Aorta (tissue), 5 donors: Measurements from ENCODE around the gene OR56A1. TPM values are rescaled to one million over a fixed set of nuclear protein-coding genes. Genes with fewer than 3 reads are reported as not detected.

ENCODE experiments used
- ATAC-seq: fragments of 200-7000 bp; cut with Tn5 transposase; one replicate; pipeline ENCODE4 v1.9.1; 2022; ENCODE audit warnings: moderate library complexity; ENCODE audit not compliant: low FRiP score
- DNase-seq, 2 donors: peaks; one replicate each; pipeline ENCODE4 v3.0.0-alpha.2; 2020
- H3K27ac ChIP-seq, 2 donors: one replicate each; pipeline ENCODE4 v1.5.1; 2013; ENCODE audit warnings: low read length in 2 of 2, mild to moderate bottlenecking in 2 of 2, moderate library complexity in 2 of 2, control low read depth in 1 of 2, inconsistent platforms in 1 of 2, low read depth in 1 of 2
- H3K27me3 ChIP-seq, 2 donors: one replicate each; pipeline ENCODE4 v1.6.1; 2013; ENCODE audit warnings: control low read depth in 1 of 2, low read length in 1 of 2, mild to moderate bottlenecking in 1 of 2, moderate library complexity in 1 of 2; ENCODE audit not compliant: insufficient read depth in 2 of 2, control insufficient read depth in 1 of 2
- H3K36me3 ChIP-seq, 2 donors: one replicate each; pipeline ENCODE4 v1.6.1; 2013; ENCODE audit warnings: control low read depth in 1 of 2, low read length in 1 of 2, mild to moderate bottlenecking in 1 of 2; ENCODE audit not compliant: insufficient read depth in 2 of 2, control insufficient read depth in 1 of 2
- H3K4me1 ChIP-seq, 2 donors: one replicate each; pipeline ENCODE4 v1.6.1; 2013; ENCODE audit warnings: low read length in 2 of 2, control low read depth in 1 of 2, mild to moderate bottlenecking in 1 of 2, moderate library complexity in 1 of 2; ENCODE audit not compliant: insufficient read depth in 2 of 2, control insufficient read depth in 1 of 2
- H3K4me3 ChIP-seq, 2 donors: one replicate each; pipeline ENCODE4 v1.5.1; 2013; ENCODE audit warnings: low read length in 2 of 2, control low read depth in 1 of 2, mild to moderate bottlenecking in 1 of 2
- H3K9me3 ChIP-seq: one replicate; pipeline ENCODE4 v1.6.1; 2013; ENCODE audit warnings: mild to moderate bottlenecking, low read length; ENCODE audit not compliant: control insufficient read depth
- WGBS, 2 donors: extraction: QIAGEN DNeasy Blood & Tissue Kit; methylation state at CpG; one replicate each; pipeline ENCODE4 v1.1.7; 2013; 5-methylcytosine and 5-hydroxymethylcytosine counted together
- intact Hi-C, 2 donors: fragments of 100-400 bp; cut with DNase I; formaldehyde crosslinking; loops; one replicate each; pipeline versions ENCODE4 v1.14.2 to v1.15.0; 2022
- polyA plus RNA-seq, 2 donors: library from polyadenylated mRNA; stranded (reverse); fragments of 200-250 nt; gene quantifications; one replicate each; pipeline ENCODE4 v1.2.3, GENCODE V29; 2013
- total RNA-seq, 2 donors: library from RNA; stranded (reverse); fragmentation: NEBNext Ultra II Directional; extraction: Animal tissue kit (Norgen Biotek cat#: 25700); gene quantifications; one replicate each; pipeline ENCODE4 v1.2.1, GENCODE V29; 2021
- donor health status: healthy with polysubstance abuse.
- donor health status: Bipolar disorder and iron deficiency.
- donor health status: DM: no; HTN: no; CAD: no.
- donor health status: DM: no; HTN: no; CAD: no.
- donor health status: DM: yes; HTN: yes; CAD: no.

The OR56A1 gene
- total and polyA plus RNA-seq, 4 donors, result 0.13 TPM; not detected in 3

GRCh38 chr11:6002202-6002699, 28.3 kb downstream of the OR56A1 start:
- no peaks in the 10 kb centered on the region for H3K27me3 ChIP-seq
- H3K4me1 ChIP-seq, result no peaks in the 10 kb centered on the region
- ATAC-seq (no peak), DNase-seq (no peak)
- H3K9me3 ChIP-seq, result no peaks in the 10 kb centered on the region
- H3K4me3 ChIP-seq, result no peak overlapping the region
- WGBS, 2 donors, result 81 to 84% methylated on average over 7 of the region's 7 CpGs
- intact Hi-C loops, result no loop called here
- H3K27ac ChIP-seq, result no peak overlapping the region
- H3K36me3 ChIP-seq, result no peaks in the 10 kb centered on the region

GRCh38 chr11:5994791-5995190, 35.8 kb downstream of the OR56A1 start:
- H3K27me3 ChIP-seq, result no peaks in the 10 kb centered on the region

GRCh38 chr11:5992604-5993251, 37.8 kb downstream of the OR56A1 start:
- H3K4me3 ChIP-seq, result no peak overlapping the region
- DNase-seq (no peak), ATAC-seq (no peak)
- H3K36me3 ChIP-seq, result no peaks in the 10 kb centered on the region
- no peak overlapping the region for H3K27ac ChIP-seq
- no peaks in the 10 kb centered on the region for H3K27me3 ChIP-seq
- intact Hi-C loops, result no loop called here
- WGBS, 2 donors, result 72% methylated on average over 3 of the region's 3 CpGs
- H3K9me3 ChIP-seq, result no peaks in the 10 kb centered on the region
- H3K4me1 ChIP-seq, result no peaks in the 10 kb centered on the region

More at GRCh38 chr11:5994791-5995190, 35.8 kb downstream of the OR56A1 start:
- H3K27ac ChIP-seq, result no peak overlapping the region
- peak in 1 of 2 donors; percentile 69 for DNase-seq
- intact Hi-C loops, result no loop called here
- no peaks in the 10 kb centered on the region for H3K36me3 ChIP-seq
- no peak overlapping the region for H3K4me3 ChIP-seq
- no peaks in the 10 kb centered on the region for H3K9me3 ChIP-seq
- no peak for ATAC-seq
- WGBS, 2 donors, result 88% methylated on average over 14 of the region's 14 CpGs
- H3K4me1 ChIP-seq, result no peaks in the 10 kb centered on the region

- Histone ChIP-seq H3K27ac (no peak overlapping the region), H3K4me1 (no peaks in the 10 kb centered on the region), H3K4me3 (no peak overlapping the region), H3K9me3 (no peaks in the 10 kb centered on the region), H3K36me3 (no peaks in the 10 kb centered on the region), H3K27me3 (no peaks in the 10 kb centered on the region)
- intact Hi-C loops, result no loop called here
- WGBS, 2 donors, result 74 to 79% methylated on average over 3 of the region's 3 CpGs
- DNase-seq, result no peak
- no peak for ATAC-seq
These were observed 38.4 kb downstream of the OR56A1 start for GRCh38 chr11:5992150-5992549.

GRCh38 chr11:5989203-5989602, 41.4 kb downstream of the OR56A1 start:
- DNase-seq (no peak), ATAC-seq (no peak)
- Histone ChIP-seq H3K27me3 (no peaks in the 10 kb centered on the region), H3K4me3 (no peak overlapping the region), H3K9me3 (peaks cover 3% of the 10 kb centered on the region), H3K27ac (no peak overlapping the region), H3K4me1 (no peaks in the 10 kb centered on the region), H3K36me3 (no peaks in the 10 kb centered on the region)
- 75 to 83% methylated on average over 4 of the region's 4 CpGs for WGBS, 2 donors
- intact Hi-C loops, result no loop called here

- peaks cover 4% of the 10 kb centered on the region for H3K9me3 ChIP-seq
- H3K27me3 ChIP-seq, result no peaks in the 10 kb centered on the region
- no peaks in the 10 kb centered on the region for H3K4me1 ChIP-seq
- H3K4me3 ChIP-seq, result no peak within 1 kb of the TSS
- ATAC-seq (no peak), DNase-seq (no peak)
- no peaks in the 10 kb centered on the region for H3K36me3 ChIP-seq
- intact Hi-C loops, result no loop called here
- 52 to 62% methylated on average over 1 of the region's 1 CpG for WGBS, 2 donors
- H3K27ac ChIP-seq, result no peak within 1 kb of the TSS
These were observed 43.7 kb downstream of the OR56A1 start, which contains the start of gene OR52L1 for GRCh38 chr11:5986885-5987284. Gene OR52L1, minus strand, starts transcription at chr11:5986985. Its CDS starts 55 bp downstream, at chr11:5986930.

GRCh38 chr11:5983443-5983842, 47.1 kb downstream of the OR56A1 start:
- intact Hi-C loops, result no loop called here
- H3K9me3 ChIP-seq, result peaks cover 6% of the 10 kb centered on the region
- ATAC-seq, result no peak
- no peak for DNase-seq
- H3K27me3 ChIP-seq, result no peaks in the 10 kb centered on the region
- no peak overlapping the region for H3K27ac ChIP-seq
- no peaks in the 10 kb centered on the region for H3K4me1 ChIP-seq
- H3K4me3 ChIP-seq, result no peak overlapping the region
- H3K36me3 ChIP-seq, result no peaks in the 10 kb centered on the region
- 41 to 63% methylated on average over 1 of the region's 1 CpG for WGBS, 2 donors

- no peak overlapping the region for H3K4me3 ChIP-seq
- DNase-seq, result no peak
- no peaks in the 10 kb centered on the region for H3K36me3 ChIP-seq
- ATAC-seq, result no peak
- H3K4me1 ChIP-seq, result no peaks in the 10 kb centered on the region
- intact Hi-C loops, result no loop called here
- WGBS, 2 donors, result 74 to 75% methylated on average over 1 of the region's 1 CpG
- no peaks in the 10 kb centered on the region for H3K27me3 ChIP-seq
- no peaks in the 10 kb centered on the region for H3K9me3 ChIP-seq
- H3K27ac ChIP-seq, result no peak overlapping the region
These were observed 57.0 kb downstream of the OR56A1 start for GRCh38 chr11:5973530-5973929.
